ENCODE measurements around the gene RAB11FIP3.
"Not testable (repeated sequence)": the region's sequence is repeated elsewhere in the genome, so short reads cannot be mapped to it uniquely, and the experiment has no call there.

Gene RAB11FIP3

DNA sequence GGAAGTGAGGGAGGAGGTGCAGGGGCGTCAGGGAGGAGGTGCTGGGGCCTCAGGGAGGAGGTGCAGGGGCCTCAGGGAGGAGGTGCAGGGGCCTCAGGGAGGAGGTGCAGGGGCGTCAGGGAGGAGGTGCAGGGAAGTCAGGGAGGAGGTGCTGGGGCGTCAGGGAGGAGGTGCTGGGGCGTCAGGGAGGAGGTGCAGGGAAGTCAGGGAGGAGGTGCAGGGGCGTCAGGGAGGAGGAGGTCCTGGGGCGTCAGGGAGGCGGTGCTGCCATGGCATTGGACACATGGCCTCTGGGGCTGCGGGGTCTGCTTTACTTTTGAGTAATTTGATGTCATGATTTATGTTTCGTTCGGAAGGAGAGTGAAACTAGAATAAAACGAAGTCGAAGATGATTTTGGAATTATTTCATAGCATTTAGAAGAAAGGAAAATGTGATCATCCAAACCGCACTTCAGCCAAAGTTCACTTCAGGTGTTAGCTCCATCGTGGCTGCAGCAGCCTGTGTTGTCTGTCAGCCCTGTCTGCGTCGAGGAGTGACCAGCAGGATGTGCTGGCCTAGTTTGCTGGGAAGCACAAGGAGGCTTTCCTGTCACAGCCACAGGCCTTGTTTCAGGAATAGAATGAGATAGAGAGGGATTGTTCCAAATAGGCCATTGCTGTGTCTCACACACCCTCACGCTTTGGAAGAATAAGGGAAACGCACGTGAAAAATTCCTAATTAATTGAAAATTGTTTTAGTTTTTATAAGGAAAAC lies 42.8 kb downstream of the RAB11FIP3 start:
- DNase-seq = no peak

GRCh38 chr16:469459-469858 lies 44.0 kb downstream of the RAB11FIP3 start:
- DNase-seq = not testable (repeated sequence)

DNA sequence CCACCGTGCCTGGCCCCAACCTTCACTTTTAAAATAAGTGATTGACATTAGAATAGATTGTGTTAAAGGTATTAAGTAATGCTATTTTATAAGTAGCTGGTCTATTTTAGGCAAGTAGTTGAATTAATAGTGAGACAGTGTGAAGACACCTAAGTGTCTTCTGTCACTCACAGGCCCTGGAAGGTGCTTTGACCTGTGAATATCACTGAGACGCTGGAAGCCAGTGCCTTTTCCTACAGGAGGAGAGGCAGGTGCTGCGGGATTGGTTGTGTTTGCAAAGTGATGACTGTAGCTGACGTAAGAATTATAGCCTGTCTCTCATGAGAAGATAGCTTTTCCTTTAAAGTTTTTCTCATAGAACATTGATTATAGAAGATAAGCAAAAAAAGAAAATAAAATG lies 45.0 kb downstream of the RAB11FIP3 start:
- DNase-seq = no peak

DNA sequence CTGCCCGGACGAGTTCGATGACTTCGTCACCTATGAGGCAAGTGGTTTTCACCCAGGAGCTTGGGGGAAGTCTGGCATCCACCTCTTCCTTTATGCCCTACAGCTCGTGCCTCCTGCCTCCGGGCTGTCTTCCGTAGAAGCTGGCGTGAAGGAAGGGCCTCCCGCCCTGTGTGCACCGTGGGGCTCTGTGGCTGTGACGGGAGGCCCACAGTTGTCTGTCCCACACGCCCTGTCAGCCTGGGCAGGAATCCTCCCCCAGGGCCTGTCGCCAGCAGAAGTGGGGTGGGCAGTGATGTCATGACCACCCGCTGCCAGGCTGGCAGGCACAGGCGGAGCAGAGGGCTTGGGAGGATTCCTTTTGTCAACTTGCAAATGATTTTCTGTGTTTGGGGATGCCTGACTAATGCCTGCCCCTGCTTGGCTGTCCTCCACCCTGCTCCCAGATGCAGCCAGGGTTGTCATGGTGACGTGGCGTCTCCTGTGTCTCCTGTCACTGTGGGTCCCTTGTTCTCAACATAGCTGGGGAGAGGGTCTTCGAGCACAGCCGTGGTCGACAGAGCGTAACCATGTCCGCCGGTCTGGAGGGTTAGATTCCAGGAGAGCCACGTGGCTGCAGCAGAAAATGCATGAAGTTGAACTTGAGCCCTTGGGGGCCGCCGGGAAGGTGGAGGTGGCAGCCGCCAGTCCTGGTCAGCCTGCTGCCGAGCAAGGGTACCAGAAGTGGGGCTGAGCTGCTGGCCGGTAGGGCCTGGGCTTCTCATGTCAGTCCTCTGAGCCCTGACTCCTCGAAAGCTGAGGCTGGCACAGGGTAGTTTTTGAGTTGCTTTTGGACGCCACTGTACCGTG lies 46.1 kb downstream of the RAB11FIP3 start:
- DNase-seq = peak in 1 of 2 donors; percentile 8

GRCh38 chr16:472199-472504 lies 46.7 kb downstream of the RAB11FIP3 start:
- DNase-seq = peak in 1 of 2 donors; percentile 17

DNA sequence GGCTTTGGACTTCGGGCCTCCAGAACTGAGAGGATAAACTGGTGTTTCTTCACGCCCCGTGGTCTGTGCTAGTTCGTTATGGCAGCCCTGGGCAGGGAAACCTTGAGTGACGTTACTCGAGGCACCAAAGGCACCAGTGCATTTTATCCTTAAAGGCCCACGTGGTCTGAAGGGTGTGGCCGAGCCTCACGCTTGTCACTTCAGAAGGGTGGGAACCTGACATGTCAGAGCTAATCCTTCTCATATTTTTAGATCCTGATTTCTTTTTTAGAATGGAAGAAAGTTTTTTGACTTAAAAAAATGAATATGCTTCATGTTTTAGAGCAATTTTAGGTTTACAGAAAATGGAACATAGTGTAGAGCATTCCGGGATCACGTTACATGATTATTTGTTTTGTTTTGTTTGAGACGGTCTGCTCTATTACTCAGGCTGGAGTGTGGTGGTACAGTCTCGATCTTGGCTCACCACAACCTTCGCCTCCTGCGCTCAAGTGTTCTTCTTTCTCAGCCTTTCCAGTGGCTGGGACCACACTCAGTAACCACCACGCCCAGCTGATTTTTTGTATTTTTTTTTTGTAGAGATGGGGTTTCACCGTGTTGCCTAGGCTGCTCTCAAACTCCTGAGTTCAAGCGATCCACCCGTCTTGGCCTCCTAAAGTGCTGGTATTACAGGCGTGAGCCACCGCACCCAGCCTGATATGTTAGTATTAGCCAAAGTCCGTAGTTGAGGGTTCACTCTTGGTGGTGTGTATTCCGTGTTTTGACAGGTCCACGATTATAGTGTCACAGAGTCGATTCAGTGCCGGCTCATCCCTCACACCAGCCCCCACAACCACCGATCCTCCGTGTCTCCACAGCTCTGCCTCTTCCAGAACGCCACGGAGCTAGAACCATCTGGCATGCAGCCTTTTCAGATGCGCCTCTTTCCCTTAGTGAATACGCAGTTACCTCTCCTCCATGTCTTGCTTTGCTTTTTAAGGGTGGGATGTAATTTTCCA lies 47.9 kb downstream of the RAB11FIP3 start:
- no peak for DNase-seq

- no peak for DNase-seq
Measured at GRCh38 chr16:474420-475122, 49.1 kb downstream of the RAB11FIP3 start.

DNA sequence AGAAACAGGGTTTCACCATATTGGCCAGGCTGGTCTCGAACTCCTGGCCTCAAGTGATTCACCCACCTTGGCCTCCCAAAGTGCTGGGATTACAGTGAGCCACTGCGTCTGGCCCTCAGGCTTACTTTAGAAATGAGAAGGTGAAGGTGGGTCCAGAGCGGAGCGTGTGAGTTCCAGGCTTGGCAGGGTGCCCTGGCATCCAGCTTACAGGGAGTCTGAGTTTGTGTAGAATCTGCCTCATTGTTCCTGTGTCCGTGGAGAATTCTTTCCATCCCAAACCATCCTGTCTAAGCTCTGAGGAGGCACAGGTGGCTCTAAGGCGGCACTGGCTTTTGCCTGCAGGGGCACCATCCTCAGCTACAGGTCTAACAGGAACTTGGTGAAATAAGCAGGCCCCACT lies 50.6 kb downstream of the RAB11FIP3 start:
- no peak for DNase-seq

DNA sequence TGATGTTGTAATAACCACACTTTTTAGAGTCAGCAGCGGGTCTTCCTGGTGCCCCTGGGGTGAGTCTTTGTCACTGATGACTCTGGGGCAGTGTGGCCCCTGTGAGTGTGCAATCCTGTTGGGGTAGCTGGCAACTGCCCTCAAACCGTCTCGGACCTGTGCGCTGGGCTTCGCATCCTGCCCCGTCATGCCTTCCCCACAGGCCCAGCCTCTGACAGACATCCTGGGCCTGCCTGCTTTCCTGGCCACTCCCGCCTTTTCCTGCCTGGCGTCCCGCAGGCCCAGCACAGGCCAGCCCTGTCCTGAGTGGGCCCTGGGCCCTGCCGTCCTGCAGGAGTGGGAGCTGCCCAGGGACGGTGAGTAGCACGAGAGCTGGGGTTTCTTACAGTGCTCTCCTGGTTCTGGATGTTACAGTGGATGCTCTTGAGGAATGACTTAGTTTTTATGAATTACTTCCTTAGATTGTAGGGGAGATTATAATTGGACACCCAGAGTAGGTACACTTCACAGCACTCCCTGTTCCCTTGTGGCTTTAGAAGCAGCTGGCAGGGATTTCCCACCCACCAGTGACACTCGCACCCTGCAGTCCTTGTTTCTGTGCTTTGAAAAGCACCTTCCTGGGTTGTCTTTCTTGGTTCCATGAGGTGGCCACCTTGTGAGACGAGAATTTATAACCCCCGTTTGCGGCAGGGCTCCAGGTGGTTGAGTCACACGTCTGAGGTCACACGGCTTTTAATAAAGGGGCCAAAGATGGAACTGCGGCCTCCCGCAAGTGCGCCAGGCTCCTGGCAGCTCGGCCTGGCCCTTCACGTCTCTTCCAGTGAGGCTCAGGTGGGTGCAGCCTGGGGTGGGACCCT lies 52.1 kb downstream of the RAB11FIP3 start:
- DNase-seq = no peak

DNA sequence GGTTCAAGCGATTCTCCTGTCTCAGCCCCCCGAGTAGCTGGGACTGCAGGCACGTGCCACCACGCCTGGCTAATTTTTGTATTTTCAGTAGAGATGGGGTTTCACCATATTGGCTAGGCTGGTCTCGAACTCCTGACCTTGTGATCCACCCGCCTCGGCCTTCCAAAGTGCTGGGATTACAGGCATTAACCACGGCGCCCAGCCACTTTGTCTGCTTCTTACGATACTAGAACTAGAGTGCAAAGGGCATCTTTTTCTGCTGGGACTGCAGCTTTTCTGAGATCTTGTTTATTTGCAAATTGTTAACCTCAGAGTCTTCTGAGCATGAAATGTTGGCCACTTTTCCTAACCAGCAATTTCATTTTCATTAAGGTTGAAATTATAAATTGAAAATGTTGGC lies 52.8 kb downstream of the RAB11FIP3 start:
- not testable (repeated sequence) for DNase-seq

DNA sequence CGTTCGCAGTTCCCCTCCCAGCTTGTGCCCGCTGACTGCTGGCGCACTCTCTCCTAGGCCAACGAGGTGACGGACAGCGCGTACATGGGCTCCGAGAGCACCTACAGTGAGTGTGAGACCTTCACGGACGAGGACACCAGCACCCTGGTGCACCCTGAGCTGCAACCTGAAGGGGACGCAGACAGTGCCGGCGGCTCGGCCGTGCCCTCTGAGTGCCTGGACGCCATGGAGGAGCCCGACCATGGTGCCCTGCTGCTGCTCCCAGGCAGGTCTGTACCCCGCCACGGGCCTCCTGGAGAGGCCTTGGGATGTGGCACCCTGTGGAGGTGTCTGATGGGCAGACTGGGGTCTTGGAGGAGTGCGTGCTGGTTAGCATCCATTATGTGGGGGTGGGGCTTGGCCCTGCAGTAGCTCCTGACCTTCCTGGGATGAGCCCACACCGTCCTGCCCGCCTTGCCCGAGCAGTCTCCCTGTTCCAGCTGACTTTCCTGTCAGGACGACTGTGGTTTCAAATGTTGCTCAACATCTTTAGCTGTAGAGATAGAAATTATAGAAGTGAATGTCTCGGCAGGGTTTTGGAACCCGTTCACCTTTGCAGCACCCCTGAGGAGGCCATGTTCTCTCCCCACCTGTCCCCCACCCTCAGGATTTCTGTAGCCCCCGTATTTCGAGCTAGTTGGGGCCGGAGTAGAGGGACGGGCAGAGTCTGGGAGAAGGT lies 57.2 kb downstream of the RAB11FIP3 start:
- DNase-seq = no peak

GRCh38 chr16:483341-484075 lies 58.1 kb downstream of the RAB11FIP3 start:
- no peak for DNase-seq

DNA sequence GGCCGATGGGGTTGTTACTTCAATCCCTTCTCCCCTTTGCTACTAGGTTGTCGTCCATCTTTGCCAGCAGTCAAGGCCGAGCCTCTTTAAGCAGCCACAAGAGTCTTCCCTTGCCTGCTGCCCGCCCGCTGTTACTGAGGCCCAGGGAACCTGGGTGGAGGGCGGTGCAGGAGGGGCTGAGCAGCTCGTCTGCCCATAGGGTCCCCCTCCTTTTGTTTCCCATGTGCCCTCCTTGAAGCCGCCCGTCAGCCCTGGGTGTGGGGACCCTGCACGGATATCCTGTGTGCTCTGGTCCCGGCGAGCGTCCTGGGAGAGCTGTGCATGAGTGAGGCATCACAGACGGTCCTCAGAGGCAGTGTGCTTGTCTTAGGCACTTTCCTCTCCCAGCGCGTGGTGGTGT lies 64.2 kb downstream of the RAB11FIP3 start:
- no peak for DNase-seq

DNA sequence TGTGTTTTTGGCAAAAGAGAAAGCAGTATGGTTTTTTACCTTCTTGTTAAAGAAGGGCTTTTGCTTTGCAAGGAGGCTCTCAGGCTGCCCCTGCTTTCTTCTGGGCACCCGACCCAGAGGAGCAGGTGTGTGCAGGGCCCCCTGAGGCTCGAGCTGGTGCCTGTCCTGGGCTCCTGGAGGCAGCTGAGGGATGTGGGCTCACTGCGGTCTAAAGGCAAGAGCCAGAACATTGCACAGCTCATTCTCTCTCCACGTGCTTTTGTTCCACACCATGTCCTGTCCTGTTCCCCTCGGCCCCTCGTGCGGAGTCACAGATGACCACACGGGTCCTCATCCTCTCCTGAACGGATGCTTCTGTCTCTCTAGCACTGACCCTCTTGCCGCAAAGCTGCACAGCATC lies 65.3 kb downstream of the RAB11FIP3 start:
- DNase-seq = no peak

DNA sequence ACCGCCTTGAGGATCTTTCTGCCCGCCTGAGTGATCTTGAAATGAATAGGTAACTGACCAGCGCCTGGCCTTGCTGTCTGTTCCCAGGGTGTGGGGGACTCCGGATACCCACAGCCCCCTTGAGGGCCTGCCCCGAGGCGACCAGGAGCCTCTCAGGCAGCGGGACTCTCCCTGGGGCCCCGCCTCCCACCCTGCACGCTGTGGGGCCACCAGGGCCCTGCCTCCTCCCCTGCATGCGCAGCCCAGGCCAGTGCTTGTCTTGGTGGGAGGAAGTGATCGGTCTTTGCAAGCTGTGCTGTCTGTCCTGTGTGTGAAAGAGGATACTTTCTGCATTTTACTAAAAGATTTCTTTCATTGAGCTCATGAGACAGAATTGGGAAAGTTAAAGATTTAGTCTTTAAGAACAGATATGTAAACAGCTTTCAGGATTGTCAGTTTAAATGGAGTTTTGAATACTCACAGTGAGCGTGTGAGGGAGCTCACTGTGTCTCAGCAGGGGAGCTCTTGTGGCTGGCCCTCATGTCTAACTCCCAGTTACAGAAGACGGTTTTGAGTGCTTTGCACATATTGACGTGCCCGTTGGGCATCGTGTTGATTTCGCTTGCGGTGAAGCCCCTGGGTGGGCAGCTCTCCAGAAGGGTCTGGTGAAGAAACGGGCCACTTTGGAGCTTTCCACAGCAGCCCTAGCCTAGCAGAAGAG lies 65.9 kb downstream of the RAB11FIP3 start:
- no peak for DNase-seq

DNA sequence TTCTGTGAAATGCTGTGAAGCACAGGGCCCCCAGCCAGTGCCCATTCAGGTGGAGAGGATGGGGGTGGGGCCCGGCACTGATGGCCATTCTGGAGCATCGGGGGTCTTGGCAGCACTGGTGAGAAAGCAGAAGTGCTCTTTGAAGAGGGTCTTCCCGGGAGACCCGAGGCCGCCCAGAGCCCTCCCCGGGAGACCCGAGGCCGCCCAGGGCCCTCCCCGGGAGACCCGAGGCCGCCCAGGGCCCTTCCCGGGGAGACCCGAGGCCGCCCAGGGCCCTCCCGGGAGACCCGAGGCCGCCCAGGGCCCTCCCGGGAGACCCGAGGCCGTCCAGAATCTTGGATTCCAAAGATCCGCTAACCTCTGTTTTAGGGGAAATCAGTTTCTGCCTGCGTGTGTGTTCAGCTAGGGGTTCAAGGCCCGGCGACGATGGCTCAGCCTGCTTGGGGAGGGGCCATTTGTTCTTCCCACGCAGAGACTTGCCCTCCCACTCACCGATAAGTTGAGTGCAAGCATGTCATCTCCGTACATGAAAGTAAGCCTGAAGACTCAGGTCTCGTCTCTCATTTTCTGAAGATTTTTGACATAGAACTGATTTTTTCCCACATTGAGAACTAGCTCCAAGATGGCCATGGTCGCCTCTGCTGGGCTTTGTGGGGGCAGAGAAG lies 66.9 kb downstream of the RAB11FIP3 start:
- DNase-seq = no peak

- not testable (repeated sequence) for DNase-seq
Measured at GRCh38 chr16:494676-495075, 69.2 kb downstream of the RAB11FIP3 start.

DNA sequence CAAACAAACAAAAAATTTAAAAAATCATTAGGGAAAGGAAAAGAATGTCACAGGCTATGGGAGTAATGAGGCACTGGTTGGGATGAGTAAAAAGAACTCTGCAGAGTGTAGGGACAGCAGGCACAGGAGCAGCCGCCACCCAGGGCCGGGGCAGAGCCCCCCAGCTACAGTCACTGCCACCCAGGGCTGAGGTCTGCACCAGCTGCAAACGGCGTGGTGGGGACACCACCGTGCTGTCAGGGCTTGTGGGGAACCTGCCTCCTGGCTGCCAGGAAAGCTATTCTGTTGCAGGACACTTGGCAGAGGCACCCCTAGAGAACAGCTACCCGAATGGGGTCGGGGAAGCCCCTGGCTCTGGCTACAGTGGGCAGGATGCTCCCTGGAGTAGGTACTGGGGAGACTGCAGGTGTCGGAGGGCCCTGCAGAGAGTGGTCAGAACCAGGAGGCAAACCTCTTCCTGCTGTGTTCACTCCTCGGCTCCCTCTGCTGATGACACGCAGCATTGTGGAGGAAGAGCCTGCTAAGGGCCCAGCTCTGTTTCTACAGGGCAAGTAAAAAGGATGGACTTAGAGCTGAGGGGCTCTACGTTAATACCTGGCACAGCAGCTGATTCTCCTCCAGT lies 69.8 kb downstream of the RAB11FIP3 start:
- peak; percentile 22 to 41 for DNase-seq

Measured in inflammatory macrophage (primary cell).